Fibroblast of skin of scalp (primary cell): ENCODE results near the gene HOXA5.

ENCODE experiments used
- DNase-seq: peaks from one replicate; pipeline ENCODE4 v3.0.0-alpha.2; 2013

HOXA5 gene

DNA sequence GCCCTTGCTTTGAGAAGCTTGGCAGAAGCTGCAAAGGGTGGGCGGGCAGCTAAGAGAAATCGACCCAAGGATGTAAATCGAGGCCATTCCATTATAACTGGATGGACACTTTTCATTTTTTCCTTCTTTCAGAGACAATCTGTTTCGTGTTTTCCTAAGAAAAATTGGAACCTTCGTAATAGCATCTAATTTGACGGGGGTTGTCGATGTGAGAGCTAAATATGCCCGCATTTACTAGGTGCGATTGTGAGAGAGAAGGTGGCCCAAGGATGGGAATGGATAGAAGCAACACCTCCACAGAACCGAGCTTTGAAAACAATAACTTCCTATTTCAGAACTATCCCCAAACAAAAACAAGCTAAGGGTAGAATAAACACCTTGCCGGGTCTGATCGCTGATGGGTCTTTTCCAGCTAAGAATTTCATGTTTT, 12.1 kb downstream of the HOXA5 start:
- no peak for DNase-seq

DNA sequence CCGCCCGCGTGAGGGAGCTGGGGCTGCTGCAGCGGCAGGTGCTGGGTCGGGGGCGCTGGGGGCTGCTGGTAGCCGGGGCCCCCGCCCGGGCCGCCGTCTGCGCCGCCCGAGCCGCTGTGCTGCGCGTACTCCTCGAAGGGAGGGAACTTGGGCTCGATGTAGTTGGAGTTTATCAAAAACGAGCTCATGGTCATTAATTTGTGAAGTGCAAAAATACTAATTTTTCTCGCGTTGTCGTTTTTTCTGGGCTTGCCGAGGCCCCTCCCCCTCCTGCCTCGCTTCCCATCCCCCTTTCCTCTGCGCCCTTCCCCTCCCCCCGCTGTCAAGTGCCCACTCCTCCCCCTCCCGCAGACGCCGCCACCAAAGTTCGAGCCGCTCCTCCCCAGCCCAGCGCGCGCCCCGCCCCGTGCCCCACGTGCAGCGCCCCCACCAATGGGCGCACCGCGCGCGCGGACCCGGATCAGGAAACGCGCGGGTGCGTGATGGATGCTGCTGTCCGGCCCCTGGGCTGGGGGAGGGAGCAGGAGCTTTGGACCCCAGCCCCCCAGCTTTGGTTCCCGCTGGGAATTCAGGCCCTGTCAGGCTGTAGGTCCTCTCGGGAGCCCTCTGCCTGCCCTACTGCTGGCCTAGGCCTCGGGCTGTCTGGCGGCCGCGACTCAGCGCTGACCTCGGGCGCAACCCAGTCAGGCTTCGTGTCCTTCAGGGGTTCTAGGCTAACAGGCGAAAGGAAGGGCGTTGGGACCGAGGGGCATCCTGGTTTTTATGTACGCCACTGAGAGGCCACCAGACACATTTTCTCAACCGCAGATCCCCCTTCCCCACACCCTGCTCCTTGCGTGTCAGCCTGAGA, 12.7 kb downstream of the HOXA5 start, which contains the start of gene HOXA4:
Gene HOXA4 (minus strand): TSS at position 218 of the 850 bp plus-strand sequence. CDS start 24 bp downstream, at position 194.
- peak; percentile 27 for DNase-seq

DNA sequence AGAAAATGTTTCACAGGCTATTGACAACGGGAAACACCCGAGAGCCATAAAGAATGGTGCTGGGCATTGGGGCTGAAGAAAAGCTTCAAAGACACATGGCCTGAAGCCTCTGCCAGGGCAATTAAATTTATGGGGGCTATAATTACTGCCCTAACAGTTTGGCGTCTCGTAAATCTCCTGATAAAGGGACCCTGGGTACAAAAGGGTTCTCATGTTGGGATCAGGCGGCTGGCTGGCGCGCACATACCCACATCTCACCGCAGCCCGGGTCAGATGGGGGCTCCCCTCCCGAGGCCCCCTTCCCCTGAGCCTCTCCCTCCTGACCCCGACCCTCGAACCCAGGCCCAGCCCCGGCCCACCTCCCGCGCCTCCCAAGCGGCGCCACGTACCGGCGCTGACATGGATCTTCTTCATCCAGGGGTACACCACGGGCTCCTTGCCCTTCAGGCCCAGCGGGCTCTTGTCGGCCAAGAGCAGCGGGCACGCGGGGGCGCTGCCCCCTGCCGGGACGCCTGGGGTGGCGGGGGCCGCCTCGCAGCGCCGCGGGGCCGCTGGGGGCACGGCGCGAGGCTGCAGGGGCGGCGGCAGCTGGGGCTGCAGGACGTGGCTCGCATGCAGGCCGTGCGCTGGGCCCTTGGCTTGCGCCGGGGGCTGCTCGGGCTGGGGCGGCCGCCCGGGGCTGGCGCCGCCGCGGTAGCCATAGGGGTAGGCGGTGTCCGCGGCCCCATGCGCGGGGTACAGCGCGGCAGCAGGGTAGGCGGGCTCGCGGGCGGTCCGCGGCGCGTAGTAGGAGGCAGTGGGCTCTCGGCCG, 13.5 kb downstream of the HOXA5 start:
- DNase-seq: no peak

DNA sequence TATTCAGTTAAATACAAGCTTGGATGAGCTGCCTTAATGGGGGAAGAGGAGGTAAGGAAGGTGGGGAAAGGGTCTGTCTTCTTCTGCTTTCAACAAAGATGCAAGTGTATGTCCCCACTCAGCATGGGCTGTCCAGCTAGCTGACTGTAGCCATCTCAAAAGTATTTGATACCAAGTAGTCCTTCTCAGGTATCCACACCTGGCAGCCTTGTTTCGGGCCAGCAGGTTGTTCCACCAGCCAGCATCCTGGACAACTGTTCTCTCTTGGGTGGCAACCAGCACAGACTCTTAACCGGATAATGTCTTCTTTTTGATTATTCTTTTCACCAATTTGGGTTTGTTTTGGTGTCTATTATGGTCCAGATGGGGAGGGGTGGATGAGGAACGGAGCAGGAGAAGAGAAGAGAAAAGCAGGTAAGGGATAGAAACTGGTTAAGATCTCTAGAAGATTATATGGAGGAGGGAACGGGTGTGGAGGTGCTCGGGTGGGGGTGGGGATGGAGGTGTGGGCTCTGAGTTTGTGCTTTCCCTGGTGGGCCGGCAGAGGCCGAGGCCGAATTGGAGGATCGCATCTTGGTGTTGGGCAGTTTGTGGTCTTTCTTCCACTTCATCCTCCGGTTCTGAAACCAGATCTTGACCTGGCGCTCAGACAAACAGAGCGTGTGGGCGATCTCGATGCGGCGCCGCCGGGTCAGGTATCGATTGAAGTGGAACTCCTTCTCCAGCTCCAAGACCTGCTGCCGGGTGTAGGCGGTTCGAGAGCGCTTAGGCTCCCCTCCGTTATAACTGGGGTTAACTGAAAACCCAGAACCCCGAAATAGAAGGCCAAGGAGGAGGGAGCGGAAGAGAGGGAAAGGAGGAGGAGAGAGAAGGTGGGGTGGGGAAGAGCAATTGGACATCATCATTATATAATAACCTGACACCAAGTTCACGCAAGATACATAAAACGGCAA, 14.4 kb downstream of the HOXA5 start:
- DNase-seq: no peak

DNA sequence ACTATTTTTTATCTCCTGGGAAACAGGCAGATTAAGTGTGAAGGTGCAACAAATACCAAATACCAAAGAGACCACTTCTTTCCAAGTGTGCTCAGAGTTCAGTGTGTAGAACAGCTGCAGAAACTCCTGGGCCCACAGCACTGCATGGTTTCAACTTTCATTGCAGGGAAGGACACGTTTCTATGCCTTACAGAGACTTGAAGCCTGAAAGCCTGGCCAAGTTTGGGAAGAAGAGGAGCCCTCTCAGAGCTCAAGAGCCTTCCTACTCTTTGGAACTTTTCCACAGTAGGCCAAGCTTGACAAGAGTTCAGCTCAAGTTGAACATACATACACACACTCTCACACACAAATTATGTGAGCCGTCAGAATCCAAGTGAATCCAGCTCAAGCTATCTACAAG, 15.4 kb downstream of the HOXA5 start:
- no peak for DNase-seq

DNA sequence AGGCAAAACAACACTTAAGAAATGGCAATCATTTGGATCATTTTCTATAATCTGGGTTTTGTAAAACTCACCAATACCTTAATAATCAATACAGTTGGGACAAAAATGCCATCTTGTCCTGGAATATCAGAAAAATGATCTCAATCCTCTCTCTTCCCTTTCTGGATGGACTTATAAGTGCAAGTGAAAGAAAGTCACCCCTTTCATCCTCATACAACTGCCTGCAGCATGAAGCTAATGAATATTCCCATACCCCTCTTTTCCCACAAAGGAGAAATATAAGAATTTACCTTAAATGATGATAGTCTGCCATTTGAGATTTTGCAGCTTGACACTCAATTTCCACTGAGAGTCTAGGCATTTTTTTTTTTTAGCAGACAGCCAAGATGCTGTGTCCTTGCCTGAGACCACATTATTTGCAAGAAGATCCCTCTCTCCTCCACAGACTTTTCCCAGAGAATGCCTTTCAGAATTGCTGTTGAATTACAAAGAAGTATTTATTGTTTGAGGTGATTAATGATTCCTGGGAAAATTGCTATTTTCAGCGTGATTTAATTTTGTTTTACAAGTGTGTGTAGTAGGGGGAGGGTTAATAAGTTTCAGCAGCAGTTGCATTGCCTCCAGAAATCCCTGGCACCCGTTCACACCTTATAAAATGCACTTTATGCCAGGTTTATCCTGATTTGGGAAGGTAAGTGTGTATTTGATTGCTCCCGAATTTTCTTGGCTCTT, 16.7 kb downstream of the HOXA5 start:
- DNase-seq: no peak

DNA sequence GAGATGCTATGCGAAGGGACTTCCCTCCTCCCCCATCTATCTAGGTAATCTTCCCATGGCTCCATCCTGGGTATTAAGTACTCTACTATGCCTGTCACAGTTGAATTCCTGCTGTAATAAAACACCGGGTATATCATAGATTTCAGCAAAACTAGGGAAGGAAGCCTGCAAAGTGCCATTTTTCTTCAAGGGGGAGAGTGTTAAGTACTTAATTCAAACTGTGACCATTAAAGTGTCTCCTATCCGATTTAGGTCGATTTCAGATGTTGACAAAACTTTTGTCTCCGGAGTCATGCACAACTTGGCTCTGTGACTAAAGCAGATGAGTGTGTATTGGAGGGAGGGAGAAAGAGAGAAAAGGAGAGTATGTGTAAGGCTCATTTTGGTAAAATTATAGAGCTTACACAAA, 17.5 kb downstream of the HOXA5 start:
- DNase-seq: no peak

DNA sequence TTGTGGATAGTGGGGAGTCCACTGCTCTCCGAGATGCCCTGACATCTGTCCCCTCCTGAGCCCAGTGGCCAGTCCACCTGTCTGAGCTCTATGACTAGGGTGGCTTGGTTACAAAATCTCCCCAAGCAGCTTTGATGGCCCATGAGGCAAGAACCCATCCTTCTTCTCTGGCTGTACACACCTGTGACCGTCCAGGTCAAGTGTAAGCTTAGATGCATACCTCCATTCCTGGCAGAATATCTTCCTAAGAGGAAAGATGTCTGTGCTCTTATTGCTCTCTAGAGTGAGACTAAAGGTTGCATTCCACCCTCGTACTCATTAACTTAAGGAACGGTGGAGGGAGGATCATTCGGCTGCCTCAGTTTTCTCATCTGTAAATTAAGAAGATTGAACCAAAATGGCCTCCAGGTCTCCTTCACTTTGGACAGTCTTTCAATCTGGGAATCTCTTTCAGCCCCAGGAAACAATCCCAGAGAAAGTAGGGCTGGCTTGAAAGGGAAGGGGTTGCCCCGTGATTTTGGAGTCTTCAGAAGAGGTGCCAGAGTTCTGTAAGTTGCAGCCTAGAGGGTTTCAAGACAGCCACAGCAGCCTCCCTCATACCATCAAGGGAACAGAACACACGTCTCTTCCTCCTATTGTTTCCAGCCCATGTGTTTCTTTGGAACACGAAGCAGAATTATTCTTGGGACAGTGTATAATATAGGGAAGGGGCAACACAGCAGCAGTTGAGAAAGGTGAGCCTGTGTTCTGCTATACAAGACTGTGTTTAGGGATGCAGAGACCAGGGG, 18.4 kb downstream of the HOXA5 start:
- DNase-seq: no peak

DNA sequence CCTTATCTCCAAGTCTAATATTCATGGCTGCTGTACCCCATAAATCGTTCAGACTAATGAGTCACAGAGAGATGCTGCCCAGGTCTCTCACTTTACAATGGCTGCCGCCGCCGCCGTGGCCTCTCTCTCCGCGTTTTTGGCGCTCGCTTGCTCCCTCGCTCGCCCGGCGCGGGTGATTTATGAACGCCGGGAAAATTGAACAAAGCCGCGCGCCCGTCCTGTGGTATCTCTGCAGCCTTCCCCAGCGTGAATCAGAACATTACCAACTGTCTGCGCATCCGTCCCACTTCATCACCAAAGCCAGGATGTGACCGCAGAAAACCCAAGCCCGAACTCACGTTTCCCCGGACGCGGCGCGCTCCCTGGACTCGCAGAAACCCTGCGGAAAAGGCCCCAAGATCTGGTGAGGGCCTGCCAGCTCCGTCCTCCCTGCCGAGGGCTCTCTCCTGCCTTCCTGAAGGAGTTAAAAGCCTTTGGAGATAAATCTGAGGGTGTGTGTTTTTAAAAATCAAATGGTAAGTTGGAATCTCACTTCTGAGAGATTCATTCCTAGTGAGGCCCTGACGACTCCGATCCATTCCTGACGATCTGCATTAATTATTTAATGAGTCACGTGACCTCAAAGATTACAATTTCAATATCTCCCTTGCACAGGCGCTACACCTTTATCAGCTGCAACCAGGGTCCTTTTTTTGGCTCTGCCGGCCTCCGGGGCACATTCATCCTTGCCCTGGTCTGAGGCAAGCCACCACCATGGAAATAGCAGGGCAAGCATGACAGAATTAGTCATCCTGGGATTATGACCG, 19.2 kb downstream of the HOXA5 start:
- peak; percentile 24 for DNase-seq

DNA sequence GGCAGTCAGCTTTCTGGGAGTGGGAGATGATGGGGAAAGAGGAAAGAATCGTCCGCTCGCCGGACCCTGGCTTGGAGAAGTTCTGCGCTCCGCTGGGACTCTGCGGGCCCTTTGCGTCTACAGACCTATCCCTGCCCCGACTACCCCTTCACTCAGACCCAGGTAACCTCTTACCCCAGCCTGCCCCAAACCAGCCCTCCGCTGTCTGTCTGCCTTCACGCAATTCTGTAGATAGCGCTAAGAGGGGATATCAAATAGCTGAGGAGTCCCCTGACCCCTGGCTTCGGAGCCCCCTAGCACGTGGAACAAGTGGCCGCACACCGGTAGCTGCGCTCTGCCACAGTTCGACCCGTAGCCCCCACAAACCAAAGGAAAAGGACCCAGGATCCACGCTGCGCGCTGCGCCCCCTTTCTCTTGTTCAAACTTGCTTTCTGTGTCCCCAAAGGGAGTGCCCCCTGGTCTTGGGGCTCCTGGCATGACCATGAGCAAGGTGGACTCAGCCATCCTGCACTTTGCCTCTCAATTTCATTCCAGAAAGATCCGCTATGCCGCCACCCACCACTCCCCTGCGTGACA, 19.9 kb downstream of the HOXA5 start:
- DNase-seq: no peak

DNA sequence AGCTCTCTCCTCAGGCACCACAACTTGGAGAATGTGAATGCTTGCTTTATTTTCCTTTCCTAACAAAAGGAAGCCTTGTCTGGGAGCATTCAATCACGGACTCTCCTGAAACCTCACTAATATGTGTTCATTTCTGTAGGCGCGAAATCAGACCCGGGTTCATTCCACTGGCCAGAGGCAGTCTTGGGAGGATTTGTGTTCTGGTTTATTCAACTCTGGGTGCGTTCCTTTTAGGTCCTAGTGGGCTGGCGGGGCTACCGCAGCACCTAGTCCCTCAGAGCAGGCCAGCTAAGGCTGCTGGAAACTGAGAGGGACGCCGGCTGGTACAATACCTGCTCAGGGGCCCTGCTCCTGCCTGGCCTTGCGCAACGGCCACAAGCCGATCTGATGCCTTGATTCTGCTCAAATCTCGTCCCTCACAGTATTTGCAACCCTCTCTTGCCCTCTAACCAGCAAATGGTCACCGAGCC, 20.4 kb downstream of the HOXA5 start:
- DNase-seq: no peak

DNA sequence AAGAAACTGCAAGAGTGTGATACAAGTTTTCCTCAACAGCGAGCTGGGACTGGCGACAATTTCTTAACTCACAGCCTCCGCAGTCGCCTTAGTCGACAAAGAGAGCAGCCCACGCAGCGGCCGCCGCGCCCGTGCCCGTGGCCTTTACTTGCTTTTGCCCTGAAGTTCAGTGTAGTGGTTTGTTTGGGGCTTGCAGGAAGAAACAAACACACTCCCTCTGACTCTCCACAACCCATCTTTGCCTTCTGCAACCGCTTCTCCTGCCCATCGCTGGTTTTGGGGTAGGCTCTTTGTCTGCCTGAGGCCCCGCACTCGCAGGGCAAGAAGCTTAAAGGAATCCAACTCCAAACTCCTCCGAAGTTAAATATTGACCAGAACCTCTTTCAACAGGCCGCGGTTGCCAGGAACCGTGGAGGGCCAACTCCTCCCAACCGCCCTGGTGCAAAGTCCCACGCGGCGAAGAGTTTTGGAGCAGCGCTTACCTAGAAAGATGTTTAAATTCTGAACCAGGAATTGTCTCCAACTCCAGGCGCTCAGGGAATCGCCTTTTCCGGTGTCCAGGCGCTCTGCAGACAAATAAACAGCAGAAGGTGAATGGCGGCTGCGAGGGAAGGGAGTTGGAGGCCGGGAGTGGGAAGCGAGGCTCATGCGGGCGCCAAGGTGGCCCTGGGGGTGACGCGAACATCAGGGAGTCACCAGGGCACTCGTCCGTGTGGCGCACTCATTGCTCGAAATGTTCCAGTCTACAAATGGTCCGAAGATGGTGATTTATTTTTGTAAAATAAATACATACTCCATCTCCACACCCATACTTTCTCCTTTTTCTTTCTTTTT, 21.2 kb downstream of the HOXA5 start:
- DNase-seq: no peak

DNA sequence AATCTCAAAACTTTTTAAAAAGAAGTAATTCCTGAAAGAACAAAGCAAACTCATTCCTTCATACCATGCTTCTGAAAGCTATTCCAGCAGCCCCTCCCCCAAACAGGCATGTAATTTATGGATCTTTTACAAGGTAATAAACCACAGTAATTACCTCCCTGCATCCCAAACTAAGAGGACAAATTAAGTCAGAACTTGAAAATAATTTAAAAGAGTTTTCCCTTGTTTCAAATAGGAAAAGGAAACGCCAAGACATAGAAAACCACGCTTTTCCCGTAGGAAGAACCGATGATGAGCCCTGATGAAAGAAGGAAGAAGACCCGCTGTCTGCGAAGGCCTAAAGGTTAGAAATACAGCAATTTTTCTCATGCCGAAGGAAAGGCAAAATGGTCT, 21.8 kb downstream of the HOXA5 start:
- DNase-seq: no peak

DNA sequence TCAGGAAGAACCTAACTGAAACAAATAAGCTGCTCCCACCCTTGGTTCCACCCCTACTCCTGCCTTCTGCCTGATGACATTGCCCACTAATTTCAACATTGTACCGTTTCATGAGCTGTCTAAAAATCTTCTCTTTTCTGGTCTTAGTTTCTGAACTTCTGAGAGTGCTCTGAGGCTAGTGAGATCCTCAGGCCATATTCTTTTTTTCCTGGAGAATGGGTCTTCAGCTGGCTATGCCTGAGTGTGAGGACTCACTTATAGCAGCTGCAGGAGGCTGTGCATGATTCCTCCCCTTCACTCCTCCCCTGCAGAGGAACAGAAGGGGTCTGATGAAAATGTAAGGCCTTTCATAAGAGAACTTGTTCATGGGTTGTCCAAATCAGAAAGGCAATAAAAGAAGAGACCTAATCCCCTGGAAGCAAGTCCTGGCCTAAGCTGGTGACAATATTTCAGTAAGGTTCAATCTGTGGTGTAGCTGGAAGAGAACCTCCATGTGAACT, 24.0 kb downstream of the HOXA5 start:
- DNase-seq: no peak

DNA sequence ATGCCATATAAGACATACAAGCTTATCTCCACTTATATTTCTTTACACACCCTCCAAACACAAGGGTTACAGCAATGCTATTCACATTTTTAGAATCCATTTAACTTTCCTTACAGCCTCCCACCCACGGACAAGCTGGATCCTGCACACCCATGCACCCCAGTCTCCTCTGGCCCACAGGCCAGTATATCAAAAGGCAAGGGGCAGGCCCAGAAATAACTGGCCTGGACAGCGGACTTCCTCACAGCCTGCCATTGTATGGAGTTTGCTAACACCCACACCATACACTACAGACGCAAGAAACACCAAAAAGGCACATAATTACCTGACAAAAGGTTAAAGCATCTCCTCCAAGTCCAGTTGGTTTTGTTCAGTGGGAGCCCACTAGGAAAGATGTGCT, 24.9 kb downstream of the HOXA5 start:
- DNase-seq: no peak

DNA sequence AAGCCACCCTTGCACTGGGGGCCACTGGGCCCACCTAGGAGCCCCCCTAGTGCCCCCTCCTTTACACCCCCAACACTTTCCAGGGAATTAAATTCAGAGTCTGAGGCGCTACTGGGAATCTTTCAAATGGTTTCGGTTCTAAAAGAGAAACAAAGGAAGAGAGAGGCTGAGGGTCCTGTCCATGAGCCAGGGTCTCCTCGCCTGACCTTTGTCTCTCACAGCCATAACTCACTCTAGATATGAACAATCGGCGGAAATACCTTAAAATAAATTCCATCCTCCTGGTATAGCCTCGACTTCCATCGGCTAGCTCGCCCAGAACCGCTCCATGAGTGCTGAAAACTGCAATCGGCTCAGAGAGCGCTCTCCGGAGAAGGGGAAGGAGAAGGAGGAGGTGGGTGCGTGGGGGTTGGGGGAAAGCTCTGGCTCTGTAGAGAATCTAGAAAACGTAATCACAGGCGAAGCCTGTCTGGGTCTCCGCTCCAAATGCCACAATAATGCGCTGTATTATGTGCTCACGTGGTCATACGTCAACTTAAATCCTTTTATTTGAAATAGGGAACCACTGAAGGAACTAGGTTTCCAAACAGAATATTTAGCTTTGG, 25.5 kb downstream of the HOXA5 start:
- no peak for DNase-seq

DNA sequence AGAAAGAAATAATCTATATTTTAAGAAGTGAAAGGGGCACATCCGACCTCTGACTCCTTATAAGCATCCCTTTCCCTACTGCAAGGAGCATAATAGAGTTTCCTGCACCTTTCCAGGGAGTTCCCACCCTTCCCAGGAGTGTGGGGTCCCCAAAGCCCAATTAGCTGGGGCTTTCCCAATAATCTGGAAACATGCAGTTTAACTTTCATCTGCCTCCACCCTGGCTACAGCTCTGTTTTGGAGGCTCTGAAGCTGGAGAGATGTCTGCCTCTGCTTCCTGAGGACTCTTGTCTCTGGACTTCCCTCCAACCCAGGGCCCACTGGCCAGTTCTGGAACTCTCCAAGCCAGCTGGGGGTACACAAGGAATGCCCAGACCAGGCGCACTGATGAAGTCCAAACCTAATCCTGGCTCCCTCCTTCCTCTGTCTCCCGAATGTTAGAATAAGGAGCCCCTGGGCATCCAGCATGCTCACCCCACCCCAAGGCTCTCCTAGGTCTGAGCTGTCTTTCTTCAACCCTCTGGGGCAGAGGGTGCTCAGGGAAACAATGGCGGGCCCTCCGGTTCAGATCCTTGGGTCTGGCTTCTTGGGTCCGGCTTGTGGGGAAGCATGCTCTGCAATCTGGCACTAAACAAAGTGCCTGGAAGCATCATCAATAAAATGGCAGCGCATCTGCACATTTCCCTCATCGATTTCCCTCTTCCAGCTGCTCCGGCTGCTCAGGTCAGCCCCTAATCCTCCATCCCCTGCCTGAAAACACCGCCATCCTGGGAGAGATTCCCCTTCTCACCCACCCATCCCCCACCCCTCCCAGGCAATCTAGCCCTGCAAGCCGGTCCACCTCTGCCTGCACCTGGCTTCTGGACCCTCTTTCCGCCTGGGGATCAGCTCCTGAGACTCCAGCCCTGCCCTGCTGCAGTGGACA, 26.3 kb downstream of the HOXA5 start:
- DNase-seq: no peak
